HL-60 (cell line): ENCODE measurements around the gene PLSCR4.

Experiments used
- DNase-seq, 2 experiments: peaks; one replicate each; pipeline ENCODE4 v3.0.0-alpha.2; 2010 to 2020; ENCODE audit warnings: low read depth in 1 of 2, low spot score in 1 of 2
- H3K27ac ChIP-seq: fragments of 250-450 bp; sonication (Bioruptor Pico); replicated peaks from 2 replicates; pipeline ENCODE4 v1.5.1; 2020; ENCODE audit warnings: mild to moderate bottlenecking, moderate library complexity
- H3K27me3 ChIP-seq: fragments of 250-450 bp; sonication (Bioruptor Pico); 2 replicates; pipeline ENCODE4 v1.5.1; 2021; ENCODE audit warnings: mild to moderate bottlenecking, moderate library complexity; ENCODE audit not compliant: insufficient read depth, poor library complexity, severe bottlenecking
- H3K4me3 ChIP-seq: replicated peaks from 2 replicates; pipeline ENCODE4 v1.5.1; 2011; ENCODE audit warnings: mild to moderate bottlenecking, control low read depth, low read length; ENCODE audit not compliant: insufficient read depth
- CTCF ChIP-seq: IDR thresholded peaks from one replicate; pipeline ENCODE4 v1.5.1; 2011; ENCODE audit warnings: low read length, control low read depth, inconsistent platforms; ENCODE audit not compliant: insufficient read depth
- GABPA ChIP-seq: IDR thresholded peaks from 2 replicates; pipeline ENCODE4 v1.6.1; 2012; ENCODE audit warnings: low read depth
- POLR2AphosphoS5 ChIP-seq: IDR thresholded peaks from 2 replicates; pipeline ENCODE4 v1.6.1; 2012; ENCODE audit warnings: low read depth
- REST ChIP-seq: IDR thresholded peaks from 2 replicates; pipeline ENCODE4 v1.6.1; 2012; ENCODE audit warnings: low read depth; ENCODE audit not compliant: insufficient replicate concordance
- SPI1 ChIP-seq: IDR thresholded peaks from 2 replicates; pipeline ENCODE4 v1.6.1; 2012; ENCODE audit warnings: low read depth, mild to moderate bottlenecking, borderline replicate concordance

The PLSCR4 gene

DNA sequence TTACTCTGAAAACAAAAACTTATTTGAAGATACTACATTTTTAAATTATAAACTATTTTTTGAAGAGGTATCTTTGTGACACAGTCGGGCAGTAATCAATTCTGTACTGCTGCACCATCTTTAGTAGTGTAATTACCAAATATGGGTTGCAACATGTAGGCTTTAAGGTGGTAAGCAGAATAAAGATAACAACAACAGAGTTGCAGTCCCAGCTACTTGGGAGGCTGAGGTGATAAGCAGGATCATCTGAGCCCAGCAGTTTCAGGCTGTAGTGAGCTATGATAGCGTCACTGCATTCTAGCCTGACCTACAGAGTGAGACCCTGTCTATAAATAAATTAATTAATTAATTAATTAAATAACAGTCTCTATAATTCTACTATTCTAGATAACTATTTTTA lies 95.9 kb downstream of the PLSCR4 start:
- no peak for TF ChIP-seq SPI1
- no peak for TF ChIP-seq REST
- TF ChIP-seq POLR2AphosphoS5 = no peak
- TF ChIP-seq CTCF = no peak
- no peak for TF ChIP-seq GABPA
- Histone ChIP-seq H3K27me3 (peaks cover 14% of the 10 kb centered on the region), H3K4me3 (no peak overlapping the region), H3K27ac (no peak overlapping the region)
- DNase-seq = no peak

GRCh38 chr3:146154316-146154715 lies 96.6 kb downstream of the PLSCR4 start:
- H3K4me3 ChIP-seq = no peak overlapping the region
- no peak for DNase-seq
- no peak for TF ChIP-seq REST
- TF ChIP-seq POLR2AphosphoS5 = no peak
- no peak for TF ChIP-seq CTCF
- TF ChIP-seq SPI1 = no peak
- TF ChIP-seq GABPA = no peak
- H3K27ac ChIP-seq = no peak overlapping the region
- peaks cover 7% of the 10 kb centered on the region for H3K27me3 ChIP-seq

- no peak overlapping the region for H3K27ac ChIP-seq
- H3K27me3 ChIP-seq = peaks cover 3% of the 10 kb centered on the region
- no peak for DNase-seq
- H3K4me3 ChIP-seq = no peak overlapping the region
- TF ChIP-seq REST (no peak), GABPA (no peak), POLR2AphosphoS5 (no peak), SPI1 (no peak), CTCF (no peak)
These were observed 97.5 kb downstream of the PLSCR4 start for GRCh38 chr3:146153429-146153828.
